PFSK-1 (cell line): ENCODE data around the gene FOXO6.

Experiments used
- FOXP2 ChIP-seq: optimal IDR thresholded peaks from 2 replicates; pipeline ENCODE3; 2011; ENCODE audit warnings: borderline replicate concordance, control low read depth, inconsistent platforms; ENCODE audit not compliant: insufficient read depth; ENCODE audit errors: extremely low read length, extremely low read depth
- POLR2AphosphoS5 ChIP-seq: IDR thresholded peaks from 2 replicates; pipeline ENCODE4 v1.6.1; 2012; ENCODE audit warnings: low read depth, mild to moderate bottlenecking, control low read depth, low read length, moderate library complexity
- SIN3A ChIP-seq: IDR thresholded peaks from 2 replicates; pipeline ENCODE4 v1.6.1; 2012; ENCODE audit warnings: mild to moderate bottlenecking, low read length, moderate library complexity, borderline replicate concordance; ENCODE audit not compliant: insufficient read depth
- TAF1 ChIP-seq: IDR thresholded peaks from 2 replicates; pipeline ENCODE4 v1.6.1; 2012; ENCODE audit warnings: low read length, control low read depth, borderline replicate concordance; ENCODE audit not compliant: insufficient read depth
- TF ChIP-seq, protein P1 (sequence below), 2 experiments: IDR thresholded peaks; 2 replicates each; pipeline versions ENCODE4 v1.6.1 to v1.8.0; 2011 to 2012; ENCODE audit warnings: low read depth in 2 of 2, low read length in 2 of 2, control low read depth in 1 of 2, inconsistent platforms in 1 of 2, mild to moderate bottlenecking in 1 of 2, moderate library complexity in 1 of 2; ENCODE audit not compliant: insufficient read depth in 1 of 2

FOXO6 gene

DNA sequence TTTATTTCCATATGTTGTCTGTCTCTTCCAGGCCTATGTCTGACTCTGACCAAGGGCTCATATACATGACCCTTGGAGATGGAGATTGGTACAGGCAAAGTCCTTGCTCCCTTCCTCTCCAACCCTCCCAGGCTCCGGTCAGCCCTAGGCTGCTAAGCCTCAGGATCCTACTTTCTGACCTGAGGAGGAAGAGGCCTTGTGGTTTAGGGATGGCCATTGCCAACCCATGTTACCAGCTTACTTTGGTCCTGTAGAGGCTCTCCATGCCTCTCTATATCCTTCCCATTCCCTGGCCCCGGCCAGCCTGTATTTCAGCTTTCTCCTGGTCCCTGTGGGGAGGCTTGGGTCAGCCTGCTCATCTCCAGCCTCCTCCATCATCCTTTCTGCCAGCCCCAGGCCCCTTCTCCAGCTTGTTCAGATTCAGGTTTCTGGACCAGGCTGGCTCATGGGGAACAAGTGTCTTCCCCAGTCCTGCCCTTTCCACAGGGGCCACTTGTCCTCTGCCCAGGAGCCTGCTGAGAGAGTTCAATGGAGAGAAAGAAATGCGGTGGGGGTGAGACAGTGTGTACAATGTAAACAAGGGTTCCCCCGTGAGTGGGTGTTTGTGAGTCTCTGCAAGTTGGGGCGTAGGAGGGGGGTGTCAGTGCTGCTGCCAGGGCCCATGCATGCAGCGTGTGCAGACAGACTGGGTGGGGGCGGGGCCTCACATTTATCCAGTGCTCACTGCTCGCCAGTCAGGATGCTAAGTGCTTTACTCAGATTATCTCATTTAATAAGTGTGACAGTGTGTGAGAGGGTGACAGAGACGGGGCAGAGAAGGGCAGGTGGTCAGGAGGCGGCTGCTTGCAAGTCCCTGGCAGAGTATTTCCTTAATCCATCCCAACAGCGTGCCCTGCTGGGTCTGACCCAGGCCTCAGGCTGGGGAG lies 31.3 kb upstream of the FOXO6 start:
- TF ChIP-seq TAF1 (no peak), SIN3A (no peak), POLR2AphosphoS5 (no peak), FOXP2 (no peak)
- TF ChIP-seq, protein P1, sequence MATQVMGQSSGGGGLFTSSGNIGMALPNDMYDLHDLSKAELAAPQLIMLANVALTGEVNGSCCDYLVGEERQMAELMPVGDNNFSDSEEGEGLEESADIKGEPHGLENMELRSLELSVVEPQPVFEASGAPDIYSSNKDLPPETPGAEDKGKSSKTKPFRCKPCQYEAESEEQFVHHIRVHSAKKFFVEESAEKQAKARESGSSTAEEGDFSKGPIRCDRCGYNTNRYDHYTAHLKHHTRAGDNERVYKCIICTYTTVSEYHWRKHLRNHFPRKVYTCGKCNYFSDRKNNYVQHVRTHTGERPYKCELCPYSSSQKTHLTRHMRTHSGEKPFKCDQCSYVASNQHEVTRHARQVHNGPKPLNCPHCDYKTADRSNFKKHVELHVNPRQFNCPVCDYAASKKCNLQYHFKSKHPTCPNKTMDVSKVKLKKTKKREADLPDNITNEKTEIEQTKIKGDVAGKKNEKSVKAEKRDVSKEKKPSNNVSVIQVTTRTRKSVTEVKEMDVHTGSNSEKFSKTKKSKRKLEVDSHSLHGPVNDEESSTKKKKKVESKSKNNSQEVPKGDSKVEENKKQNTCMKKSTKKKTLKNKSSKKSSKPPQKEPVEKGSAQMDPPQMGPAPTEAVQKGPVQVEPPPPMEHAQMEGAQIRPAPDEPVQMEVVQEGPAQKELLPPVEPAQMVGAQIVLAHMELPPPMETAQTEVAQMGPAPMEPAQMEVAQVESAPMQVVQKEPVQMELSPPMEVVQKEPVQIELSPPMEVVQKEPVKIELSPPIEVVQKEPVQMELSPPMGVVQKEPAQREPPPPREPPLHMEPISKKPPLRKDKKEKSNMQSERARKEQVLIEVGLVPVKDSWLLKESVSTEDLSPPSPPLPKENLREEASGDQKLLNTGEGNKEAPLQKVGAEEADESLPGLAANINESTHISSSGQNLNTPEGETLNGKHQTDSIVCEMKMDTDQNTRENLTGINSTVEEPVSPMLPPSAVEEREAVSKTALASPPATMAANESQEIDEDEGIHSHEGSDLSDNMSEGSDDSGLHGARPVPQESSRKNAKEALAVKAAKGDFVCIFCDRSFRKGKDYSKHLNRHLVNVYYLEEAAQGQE (IDR thresholded peaks at IDR 0.05; ENCODE audit: insufficient read depth in 1 of 2, low read depth in 2 of 2, low read length in 2 of 2) = no peak

DNA sequence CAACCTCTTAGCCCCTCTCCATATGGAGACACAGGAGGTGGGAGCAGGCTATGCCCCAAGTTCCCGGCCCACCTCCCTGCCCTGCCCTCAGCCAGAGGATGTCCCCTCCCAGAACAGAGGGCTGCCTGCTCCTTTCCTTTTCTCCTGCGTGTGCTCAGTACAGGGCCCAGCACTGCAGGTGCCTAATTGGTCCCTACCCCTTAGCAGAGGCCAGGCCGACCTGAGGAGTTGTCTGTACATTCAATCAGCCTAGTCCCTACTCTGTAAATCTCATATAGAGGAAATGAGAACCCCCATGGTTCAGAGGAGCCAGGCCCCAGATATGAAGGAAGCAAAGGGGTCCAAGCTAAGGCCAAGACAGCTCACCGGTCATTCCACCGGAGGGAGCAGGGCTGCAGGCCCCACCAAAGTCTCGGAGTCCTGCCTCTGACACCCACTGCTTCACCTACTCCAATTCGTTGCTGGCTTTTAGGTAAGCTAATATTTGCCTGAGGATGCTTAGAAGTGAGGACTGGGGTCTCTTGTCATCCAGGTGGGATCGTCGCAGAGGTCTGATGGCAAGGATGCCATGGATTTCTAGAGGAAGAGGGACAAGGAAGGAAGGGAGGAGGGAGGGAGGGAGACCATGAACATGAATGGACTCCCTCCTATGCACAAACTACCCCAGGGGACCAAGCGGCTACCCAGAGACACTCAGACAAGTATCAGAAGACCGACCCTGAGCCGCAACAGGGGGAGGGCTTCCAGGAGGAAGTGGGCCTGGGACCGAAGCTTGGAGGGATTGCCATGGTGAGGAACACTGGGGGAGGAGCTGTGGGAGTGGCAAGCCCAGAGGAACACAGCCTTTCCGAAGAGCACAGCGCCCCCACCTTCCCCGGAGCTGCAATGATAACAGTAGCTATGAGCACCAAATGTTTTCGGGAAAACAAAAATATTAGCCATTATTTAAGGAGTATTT lies 30.4 kb upstream of the FOXO6 start:
- TF ChIP-seq TAF1 (no peak), POLR2AphosphoS5 (no peak), SIN3A (no peak), FOXP2 (no peak)
- TF ChIP-seq, protein P1 (IDR thresholded peaks at IDR 0.05; ENCODE audit: insufficient read depth in 1 of 2, low read depth in 2 of 2, low read length in 2 of 2) = no peak

DNA sequence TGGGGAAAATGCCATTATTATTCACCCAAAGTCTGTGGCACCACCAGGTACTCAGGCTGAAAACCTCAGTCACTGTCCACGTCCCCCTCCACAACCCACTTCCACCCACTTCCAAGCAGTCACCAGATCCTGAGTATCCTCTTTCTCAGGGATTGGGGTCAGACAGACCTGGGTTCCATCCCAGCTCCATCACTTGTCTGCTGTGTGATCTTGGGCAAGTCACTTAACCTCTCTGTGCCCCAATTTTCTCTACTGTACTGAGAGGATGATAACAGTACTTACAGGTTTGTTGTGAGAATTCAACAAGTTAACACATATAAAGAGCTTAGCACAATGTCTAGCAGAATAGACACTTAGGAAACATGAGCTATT lies 29.7 kb upstream of the FOXO6 start:
- TF ChIP-seq POLR2AphosphoS5 (no peak), SIN3A (no peak), FOXP2 (no peak), TAF1 (no peak)

DNA sequence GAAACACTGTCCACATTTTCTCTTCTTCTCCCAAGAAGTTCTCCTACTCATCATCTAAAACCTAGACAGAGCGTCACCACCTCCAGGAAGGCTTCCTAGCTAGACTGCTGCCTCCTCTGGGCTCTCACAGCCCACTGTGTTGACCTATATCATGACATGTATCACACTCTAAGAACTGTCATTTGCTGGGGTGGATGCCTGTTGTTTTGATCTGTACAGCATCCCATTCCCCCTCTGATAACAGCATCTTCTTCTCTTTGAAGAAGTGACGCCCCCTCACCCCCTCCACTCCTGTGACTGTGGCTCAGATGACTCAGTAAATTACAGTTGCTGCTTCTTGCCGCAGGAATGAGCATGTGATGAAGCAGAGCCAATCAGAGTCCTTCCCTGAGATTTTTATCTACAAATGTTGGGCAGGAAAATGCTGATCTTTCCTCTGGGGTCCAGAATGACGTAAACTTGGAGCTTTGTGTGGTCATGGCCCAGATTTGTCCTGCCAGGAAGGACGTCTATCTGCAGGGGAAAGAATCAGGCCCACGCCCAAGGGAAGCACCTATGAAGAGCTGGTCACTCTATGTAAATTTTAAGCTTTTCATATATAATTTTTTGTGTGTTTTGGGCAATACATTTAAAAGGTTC lies 28.0 kb upstream of the FOXO6 start:
- no peak for TF ChIP-seq TAF1
- TF ChIP-seq FOXP2 = no peak
- no peak for TF ChIP-seq SIN3A
- TF ChIP-seq POLR2AphosphoS5 = no peak
- TF ChIP-seq, protein P1 (IDR thresholded peaks at IDR 0.05; ENCODE audit: insufficient read depth in 1 of 2, low read depth in 2 of 2, low read length in 2 of 2) = no peak

DNA sequence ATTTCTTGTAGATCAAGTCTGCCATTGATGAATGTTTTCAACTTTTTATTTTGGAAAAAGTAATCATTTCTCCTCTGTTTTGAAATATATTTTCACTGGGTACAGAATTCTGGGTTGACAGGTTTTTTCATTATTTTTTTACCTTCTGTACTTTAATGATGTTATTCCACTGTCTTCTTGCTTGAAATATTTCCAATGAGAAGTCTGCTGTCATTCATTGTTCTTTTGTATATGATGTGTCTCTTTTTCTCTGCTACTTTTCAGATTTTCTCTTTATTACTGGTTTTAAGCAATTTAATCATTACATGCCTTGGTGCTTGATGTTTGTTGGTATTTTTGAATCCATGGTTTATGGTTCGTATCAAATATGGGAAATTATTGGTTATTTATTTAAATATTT lies 22.4 kb upstream of the FOXO6 start:
- TF ChIP-seq FOXP2 = no peak
- TF ChIP-seq, protein P1 (IDR thresholded peaks at IDR 0.05; ENCODE audit: insufficient read depth in 1 of 2, low read depth in 2 of 2, low read length in 2 of 2) = no peak
- TF ChIP-seq TAF1 = no peak
- no peak for TF ChIP-seq POLR2AphosphoS5
- TF ChIP-seq SIN3A = no peak
